Neural cell (in vitro differentiated cells): ENCODE measurements around the gene NRG2. TPM values are rescaled to one million over a fixed set of nuclear protein-coding genes. Genes with fewer than 3 reads are reported as not detected.

Experiments
- H2AFZ ChIP-seq: fragments of 200-600, 300-800 bp; sonication (generic), shearing (Covaris generic); 2 replicates; pipeline ENCODE4 v1.6.0; 2014; ENCODE audit warnings: low read depth, mild to moderate bottlenecking, antibody characterized with exemption, low read length, moderate library complexity
- H3F3A ChIP-seq: fragments of 200-600 bp; shearing (Covaris generic); 2 replicates; pipeline ENCODE4 v1.6.1; 2016; ENCODE audit warnings: mild to moderate bottlenecking, moderate library complexity, mixed read lengths, antibody characterized with exemption, low read length; ENCODE audit not compliant: insufficient read depth, poor library complexity, severe bottlenecking
- H3K27ac ChIP-seq: fragments of 200-600, 300-800 bp; sonication (generic), shearing (Covaris generic); 2 replicates; pipeline ENCODE4 v1.5.1; 2014; ENCODE audit warnings: mild to moderate bottlenecking, low read length, moderate library complexity
- H3K27me3 ChIP-seq: fragments of 300-800, 200-600 bp; sonication (generic), shearing (Covaris generic); 2 replicates; pipeline ENCODE4 v1.6.0; 2014; ENCODE audit warnings: mild to moderate bottlenecking, low read depth, low read length, moderate library complexity; ENCODE audit not compliant: insufficient read depth
- H3K36me3 ChIP-seq: fragments of 300-800, 200-600 bp; sonication (generic), shearing (Covaris generic); 2 replicates; pipeline ENCODE4 v1.5.1; 2014; ENCODE audit warnings: mild to moderate bottlenecking, antibody characterized with exemption, low read length, moderate library complexity; ENCODE audit not compliant: insufficient read depth
- H3K4me2 ChIP-seq: fragments of 300-800, 200-600 bp; sonication (generic), shearing (Covaris generic); 2 replicates; pipeline ENCODE4 v1.6.0; 2014; ENCODE audit warnings: mild to moderate bottlenecking, low read length
- H3K4me3 ChIP-seq: fragments of 300-800, 200-600 bp; sonication (generic), shearing (Covaris generic); 2 replicates; pipeline ENCODE4 v1.5.1; 2014; ENCODE audit warnings: mild to moderate bottlenecking, low read length, moderate library complexity
- H3K79me2 ChIP-seq: fragments of 200-600 bp; shearing (Covaris generic); replicated peaks from 2 replicates; pipeline ENCODE4 v1.6.0; 2014; ENCODE audit warnings: mild to moderate bottlenecking, low read length, moderate library complexity; ENCODE audit not compliant: insufficient read depth
- H3K9ac ChIP-seq: fragments of 300-800, 200-600 bp; sonication (generic), shearing (Covaris generic); 2 replicates; pipeline ENCODE4 v1.6.1; 2016; ENCODE audit warnings: mild to moderate bottlenecking, low read length, mixed read lengths
- H3K9me2 ChIP-seq: fragments of 200-600 bp; shearing (Covaris generic); 2 replicates; pipeline ENCODE4 v1.6.1; 2016; ENCODE audit warnings: mild to moderate bottlenecking, low read length, mixed read lengths; ENCODE audit not compliant: insufficient read depth
- H3K9me3 ChIP-seq: fragments of 200-600, 300-800 bp; sonication (generic), shearing (Covaris generic); 2 replicates; pipeline ENCODE4 v1.6.1; 2016; ENCODE audit warnings: mild to moderate bottlenecking, mixed run types, low read length, moderate library complexity, mixed read lengths
- H4K20me1 ChIP-seq: fragments of 200-600 bp; shearing (Covaris generic); 2 replicates; pipeline ENCODE4 v1.6.1; 2016; ENCODE audit warnings: mild to moderate bottlenecking, mixed run types; ENCODE audit not compliant: insufficient read depth
- EP300 ChIP-seq: fragments of 450-650 bp; conservative IDR thresholded peaks from 2 replicates; pipeline ENCODE4 v1.6.1; 2014; ENCODE audit warnings: antibody characterized with exemption, mild to moderate bottlenecking, moderate library complexity; ENCODE audit not compliant: poor library complexity, severe bottlenecking
- EZH2 ChIP-seq: fragments of 200-600, 300-800 bp; shearing (Covaris generic), sonication (generic); IDR thresholded peaks from 2 replicates; pipeline ENCODE4 v1.6.1; 2014; ENCODE audit warnings: antibody characterized with exemption, low read length, borderline replicate concordance, mild to moderate bottlenecking; ENCODE audit not compliant: insufficient read depth, poor library complexity, severe bottlenecking
- MXI1 ChIP-seq: fragments of 450-650 bp; conservative IDR thresholded peaks from 2 replicates; pipeline ENCODE4 v1.6.1; 2014; ENCODE audit warnings: antibody characterized with exemption, mild to moderate bottlenecking; ENCODE audit not compliant: poor library complexity, severe bottlenecking
- POLR2AphosphoS5 ChIP-seq: IDR thresholded peaks from 2 replicates; pipeline ENCODE4 v1.6.1; 2012
- RAD21 ChIP-seq: fragments of 450-650 bp; conservative IDR thresholded peaks from 2 replicates; pipeline ENCODE4 v1.6.1; 2014; ENCODE audit warnings: antibody characterized with exemption, mild to moderate bottlenecking, moderate library complexity
- REST ChIP-seq: IDR thresholded peaks from 2 replicates; pipeline ENCODE4 v1.6.1; 2012; ENCODE audit warnings: borderline replicate concordance
- SMC3 ChIP-seq: fragments of 450-650 bp; conservative IDR thresholded peaks from 2 replicates; pipeline ENCODE4 v1.6.1; 2014; ENCODE audit warnings: antibody characterized with exemption, mild to moderate bottlenecking, moderate library complexity; ENCODE audit not compliant: poor library complexity
- TAF1 ChIP-seq: IDR thresholded peaks from 2 replicates; pipeline ENCODE4 v1.6.1; 2012; ENCODE audit warnings: low read depth
- polyA plus RNA-seq: library from polyadenylated mRNA; depleted of rRNA; stranded (reverse); fragments of >200 nt; gene quantifications from 2 replicates; pipeline ENCODE4 v1.2.3, GENCODE V29; 2014
- TF ChIP-seq, protein P1 (sequence below): fragments of 450-650 bp; IDR thresholded peaks from 2 replicates; pipeline ENCODE4 v1.5.1; 2014; ENCODE audit warnings: antibody characterized with exemption, mild to moderate bottlenecking, moderate library complexity; ENCODE audit not compliant: poor library complexity, severe bottlenecking

Gene NRG2
- polyA plus RNA-seq, 1 donor from 2014 or later: 5.4 TPM

GRCh38 chr5:140000332-140000731, 42.8 kb downstream of the NRG2 start:
- no peak overlapping the region for H3K4me3 ChIP-seq
- H3F3A ChIP-seq: no peaks in the 10 kb centered on the region
- no peak overlapping the region for H3K27ac ChIP-seq

DNA sequence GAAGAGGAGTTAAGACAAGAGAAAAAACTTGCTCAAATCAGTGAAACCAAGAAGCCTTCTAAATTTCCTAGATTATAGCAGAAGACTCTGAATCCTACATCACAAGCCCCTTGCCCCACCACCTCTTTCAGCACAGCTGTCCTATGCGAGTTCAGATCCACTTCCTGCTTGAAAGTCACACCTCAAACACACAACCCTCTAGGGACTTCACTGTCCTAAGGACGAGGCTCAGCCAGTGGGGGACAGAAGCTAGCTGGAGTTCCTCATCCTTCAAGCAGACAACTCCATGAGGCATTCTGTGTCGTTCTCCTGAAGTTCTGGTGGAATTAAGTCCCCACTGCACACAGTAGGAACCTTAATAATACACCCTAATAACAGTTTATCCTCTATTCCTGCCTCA, 44.3 kb downstream of the NRG2 start:
- Histone ChIP-seq H3K4me3 (no peak overlapping the region), H3K27me3 (no peaks in the 10 kb centered on the region), H4K20me1 (no peaks in the 10 kb centered on the region), H2AFZ (no peak overlapping the region), H3K27ac (no peak overlapping the region), H3K79me2 (no peaks in the 10 kb centered on the region), H3K4me2 (no peak overlapping the region), H3K9ac (no peak overlapping the region), H3K9me3 (no peaks in the 10 kb centered on the region), H3F3A (no peaks in the 10 kb centered on the region), H3K9me2 (no peaks in the 10 kb centered on the region), H3K36me3 (no peaks in the 10 kb centered on the region)
- TF ChIP-seq REST: no peak
- no peak for TF ChIP-seq EZH2
- TF ChIP-seq SMC3: no peak
- TF ChIP-seq RAD21: no peak
- no peak for TF ChIP-seq EP300
- TF ChIP-seq, protein P1, sequence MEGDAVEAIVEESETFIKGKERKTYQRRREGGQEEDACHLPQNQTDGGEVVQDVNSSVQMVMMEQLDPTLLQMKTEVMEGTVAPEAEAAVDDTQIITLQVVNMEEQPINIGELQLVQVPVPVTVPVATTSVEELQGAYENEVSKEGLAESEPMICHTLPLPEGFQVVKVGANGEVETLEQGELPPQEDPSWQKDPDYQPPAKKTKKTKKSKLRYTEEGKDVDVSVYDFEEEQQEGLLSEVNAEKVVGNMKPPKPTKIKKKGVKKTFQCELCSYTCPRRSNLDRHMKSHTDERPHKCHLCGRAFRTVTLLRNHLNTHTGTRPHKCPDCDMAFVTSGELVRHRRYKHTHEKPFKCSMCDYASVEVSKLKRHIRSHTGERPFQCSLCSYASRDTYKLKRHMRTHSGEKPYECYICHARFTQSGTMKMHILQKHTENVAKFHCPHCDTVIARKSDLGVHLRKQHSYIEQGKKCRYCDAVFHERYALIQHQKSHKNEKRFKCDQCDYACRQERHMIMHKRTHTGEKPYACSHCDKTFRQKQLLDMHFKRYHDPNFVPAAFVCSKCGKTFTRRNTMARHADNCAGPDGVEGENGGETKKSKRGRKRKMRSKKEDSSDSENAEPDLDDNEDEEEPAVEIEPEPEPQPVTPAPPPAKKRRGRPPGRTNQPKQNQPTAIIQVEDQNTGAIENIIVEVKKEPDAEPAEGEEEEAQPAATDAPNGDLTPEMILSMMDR: no peak
- no peak for TF ChIP-seq TAF1
- TF ChIP-seq MXI1: no peak
- TF ChIP-seq POLR2AphosphoS5: no peak

More at GRCh38 chr5:140000332-140000731, 42.8 kb downstream of the NRG2 start:
- TF ChIP-seq POLR2AphosphoS5 (no peak), REST (no peak), MXI1 (no peak), SMC3 (no peak), EZH2 (no peak)
- TF ChIP-seq, protein P1: no peak
- Histone ChIP-seq H3K9me3 (no peaks in the 10 kb centered on the region), H3K36me3 (no peaks in the 10 kb centered on the region), H2AFZ (no peak overlapping the region), H3K79me2 (no peaks in the 10 kb centered on the region), H4K20me1 (no peaks in the 10 kb centered on the region), H3K9me2 (no peaks in the 10 kb centered on the region), H3K4me2 (no peak overlapping the region), H3K9ac (no peak overlapping the region), H3K27me3 (no peaks in the 10 kb centered on the region)
